HG03108 (cell line): ENCODE data around the gene BIN1.

Source experiments
- ATAC-seq: cut with Tn5 transposase; IDR thresholded peaks from one replicate; pipeline ENCODE4 v1.9.1; 2021; ENCODE audit warnings: moderate library complexity; ENCODE audit not compliant: unreplicated experiment

The BIN1 gene

DNA sequence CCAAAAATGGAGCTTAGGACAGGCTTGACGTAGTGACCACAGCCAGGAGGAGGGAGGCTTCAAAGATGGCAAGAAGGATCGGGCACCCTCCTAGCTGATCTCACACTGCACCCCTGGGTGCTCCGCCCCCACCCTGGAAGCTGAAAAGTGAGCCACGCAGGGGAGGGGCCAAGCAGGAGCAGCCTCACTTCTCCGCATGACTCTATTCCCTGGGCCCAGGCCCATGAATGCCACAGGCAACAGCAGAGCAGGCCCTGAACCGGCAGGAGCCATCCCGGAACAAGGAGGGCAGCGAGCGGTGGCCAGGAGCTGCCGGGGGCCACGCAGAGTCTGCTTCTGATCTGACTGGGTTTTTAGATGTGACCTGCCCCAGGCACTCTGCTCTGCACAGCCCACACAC lies 30.0 kb downstream of the BIN1 start:
- no peak for ATAC-seq

DNA sequence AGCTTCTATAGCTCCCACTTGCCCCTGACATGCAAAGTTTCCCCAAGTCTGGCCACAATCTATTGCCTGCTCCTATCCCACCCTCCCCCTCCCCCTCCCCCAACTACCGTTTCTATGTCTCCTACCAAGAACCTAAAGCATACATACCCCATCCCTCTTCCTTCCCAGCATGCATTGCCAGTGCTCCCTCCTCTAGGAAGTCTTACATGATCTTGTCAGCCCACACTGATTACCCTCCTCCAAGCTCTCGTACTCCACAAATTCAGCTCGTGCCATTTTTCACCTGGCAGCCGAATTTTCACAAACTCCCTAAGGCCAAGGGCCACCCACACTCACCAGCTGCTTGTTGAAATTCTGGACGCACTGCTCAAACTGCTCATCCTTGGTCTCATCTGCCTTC lies 30.7 kb downstream of the BIN1 start:
- ATAC-seq: no peak

DNA sequence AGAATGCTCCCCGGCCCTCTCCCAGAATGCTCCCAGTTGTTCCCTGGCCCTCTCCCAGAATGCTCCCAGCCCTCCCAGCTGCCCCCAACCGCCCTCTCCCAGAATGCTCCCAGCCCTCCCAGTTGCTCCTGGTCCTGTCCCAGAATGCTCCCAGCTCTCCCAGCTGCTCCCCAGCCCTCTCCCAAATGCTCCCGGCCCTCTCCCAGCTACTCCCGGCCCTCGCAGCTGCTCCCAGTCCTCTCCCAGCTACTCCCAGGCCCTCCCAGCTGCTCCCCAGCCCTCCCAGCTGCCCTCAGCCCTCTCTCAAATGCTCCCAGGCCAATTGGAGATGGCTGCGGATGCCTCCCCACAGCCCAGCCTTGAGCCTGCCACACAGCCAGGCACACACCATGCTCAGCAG lies 31.1 kb downstream of the BIN1 start:
- no peak for ATAC-seq

DNA sequence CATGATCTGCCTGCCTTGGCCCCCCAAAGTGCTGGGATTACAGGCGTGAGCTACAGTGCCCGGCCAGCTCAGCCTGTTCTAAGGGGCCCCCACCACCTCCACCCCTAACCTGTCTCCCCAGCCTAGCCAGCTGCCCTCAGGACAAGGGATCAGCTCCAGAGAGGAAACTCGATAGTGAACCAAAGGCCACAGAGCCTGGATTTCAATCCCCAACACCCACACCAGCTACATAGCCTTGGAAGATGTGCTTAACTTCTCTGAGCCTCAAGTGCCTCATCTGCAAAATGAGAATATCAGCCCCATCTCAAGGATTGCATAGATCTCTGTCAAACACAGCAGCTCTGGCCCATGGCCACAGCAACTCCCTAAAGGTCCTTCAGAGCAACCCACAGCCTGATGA lies 32.0 kb downstream of the BIN1 start:
- no peak for ATAC-seq

DNA sequence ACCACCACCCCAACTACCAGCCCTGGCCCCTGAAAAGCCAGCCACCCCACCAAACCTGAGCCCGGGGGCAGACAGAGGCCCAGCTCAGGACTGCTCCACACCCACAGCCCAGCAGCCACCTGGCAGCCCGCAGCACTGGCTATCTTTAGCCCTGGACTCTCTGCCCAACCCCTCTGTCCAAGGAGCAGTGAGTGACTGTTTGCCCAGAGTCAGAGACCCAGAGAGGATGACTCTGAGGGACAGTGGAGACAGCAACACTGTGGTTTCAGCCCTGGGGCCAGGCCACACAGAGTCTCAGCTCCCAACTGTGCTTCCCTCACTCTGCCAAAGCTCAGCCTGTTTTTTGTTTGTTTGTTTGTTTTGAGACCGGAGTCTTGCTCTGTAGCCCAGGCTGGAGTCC lies 32.6 kb downstream of the BIN1 start:
- ATAC-seq: no peak

DNA sequence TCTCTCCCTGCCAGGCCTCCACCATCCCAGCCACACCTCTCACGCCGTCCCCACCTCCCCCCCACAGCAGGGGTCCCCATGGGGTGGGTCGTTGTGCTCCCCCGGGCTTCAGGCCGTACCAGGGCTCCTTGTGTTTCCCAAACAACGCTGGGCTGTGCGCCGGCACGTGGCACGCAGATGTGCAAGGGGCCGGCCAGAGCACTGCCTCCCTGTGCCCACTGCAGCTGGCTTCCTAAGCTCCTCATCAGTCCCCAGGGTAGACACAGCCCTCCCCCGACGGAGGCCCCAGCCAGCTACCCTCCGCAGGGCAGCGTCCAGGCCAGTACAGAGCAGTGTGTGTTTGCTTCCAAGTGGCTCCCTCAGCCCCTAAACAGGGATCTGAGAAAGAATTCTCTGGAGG lies 34.0 kb downstream of the BIN1 start:
- no peak for ATAC-seq

DNA sequence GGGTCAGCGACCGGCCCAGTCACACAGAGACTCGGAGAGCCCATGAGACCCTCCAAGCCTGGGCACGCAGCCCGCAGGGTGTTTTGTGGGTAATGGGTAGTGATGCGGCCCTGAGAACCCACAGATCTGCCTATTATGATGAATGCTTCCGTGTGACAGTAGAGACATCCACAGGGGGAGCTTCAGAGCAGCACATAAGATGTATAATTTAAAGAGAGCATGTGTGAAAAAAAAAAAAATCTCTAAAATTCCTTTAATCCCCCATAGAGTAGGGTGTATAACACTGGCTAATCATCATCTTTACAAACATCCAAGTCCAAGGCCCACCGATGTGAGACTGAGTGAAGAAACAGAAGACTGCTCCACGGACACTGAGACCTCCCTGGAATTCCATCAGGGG lies 34.6 kb downstream of the BIN1 start:
- no peak for ATAC-seq

DNA sequence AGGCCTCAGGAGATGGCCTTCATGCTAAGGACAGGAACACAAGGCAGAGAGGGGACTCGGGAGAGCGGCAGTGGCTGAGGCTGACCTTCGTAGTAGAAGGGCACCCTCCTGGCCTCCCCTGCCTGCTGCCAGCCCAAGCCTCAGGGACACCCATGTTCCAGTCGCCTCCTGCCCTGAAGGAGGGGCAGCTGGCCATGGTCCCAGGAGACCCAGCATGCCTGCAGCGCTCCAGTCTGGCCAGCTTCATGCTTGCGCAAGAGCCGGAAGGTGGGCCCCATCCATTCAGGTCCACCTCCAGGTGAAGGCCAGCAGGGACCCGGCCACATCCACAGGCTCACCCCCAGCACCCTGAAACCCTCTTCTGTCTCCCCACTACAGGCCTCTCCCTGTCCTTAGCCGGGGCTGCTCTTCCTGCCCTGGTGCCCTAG lies 35.0 kb downstream of the BIN1 start:
- ATAC-seq: no peak

DNA sequence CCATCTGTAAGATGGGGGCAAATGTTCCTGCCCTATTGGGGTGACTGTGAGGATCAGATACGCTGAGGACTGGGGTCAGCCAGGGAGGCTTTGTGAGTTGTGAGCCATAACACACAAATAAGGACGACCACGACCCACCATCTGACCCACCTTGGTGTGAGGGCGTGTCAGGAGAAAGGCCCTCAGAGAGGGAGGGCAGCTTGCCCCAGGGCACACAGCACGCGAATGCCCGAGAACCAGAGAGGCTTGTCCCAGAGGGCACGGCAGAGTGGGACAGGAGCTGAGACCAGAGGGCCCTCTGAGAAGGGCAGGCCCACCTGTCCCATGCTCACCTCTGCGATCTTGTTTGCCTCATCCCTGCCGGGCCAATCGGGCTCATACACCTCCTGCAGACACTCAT lies 36.7 kb downstream of the BIN1 start:
- no peak for ATAC-seq

DNA sequence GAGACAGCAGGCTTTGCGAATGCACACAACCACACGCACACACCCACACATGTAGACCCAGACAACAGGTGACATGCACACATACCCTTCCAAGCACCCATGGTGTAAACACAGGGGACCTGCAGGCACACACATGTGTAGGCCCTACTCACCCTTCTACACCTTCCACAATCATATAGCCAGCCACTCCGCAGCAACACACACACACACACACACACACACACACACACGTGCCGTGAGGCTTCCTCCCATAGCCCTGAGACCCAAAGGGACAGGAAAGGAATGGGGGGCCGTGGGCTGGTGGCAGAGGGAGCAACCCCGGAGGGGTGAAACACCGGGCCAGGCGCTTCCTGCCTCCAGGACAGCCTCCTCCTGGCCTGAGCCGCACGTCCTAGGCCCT lies 37.4 kb downstream of the BIN1 start:
- ATAC-seq: no peak

DNA sequence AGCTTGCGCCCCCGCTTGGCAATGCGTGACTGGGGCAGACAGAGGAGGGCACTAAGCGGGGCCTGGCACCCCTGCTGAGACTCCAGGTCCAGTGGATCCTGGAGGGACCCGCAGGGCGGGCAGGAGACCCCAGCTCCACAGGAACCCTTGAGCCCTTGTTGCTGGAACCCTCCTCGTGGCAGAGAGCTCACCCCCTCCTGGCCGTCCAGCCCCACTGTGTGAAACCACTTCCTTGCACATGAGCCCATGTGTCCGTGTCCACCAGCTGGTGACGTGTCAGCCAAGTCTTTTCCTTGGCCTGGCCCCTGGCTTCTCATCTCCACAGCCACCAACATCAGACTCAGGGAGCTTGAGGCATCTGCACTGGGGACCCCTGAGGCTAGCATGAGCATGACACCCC lies 38.0 kb downstream of the BIN1 start:
- no peak for ATAC-seq

DNA sequence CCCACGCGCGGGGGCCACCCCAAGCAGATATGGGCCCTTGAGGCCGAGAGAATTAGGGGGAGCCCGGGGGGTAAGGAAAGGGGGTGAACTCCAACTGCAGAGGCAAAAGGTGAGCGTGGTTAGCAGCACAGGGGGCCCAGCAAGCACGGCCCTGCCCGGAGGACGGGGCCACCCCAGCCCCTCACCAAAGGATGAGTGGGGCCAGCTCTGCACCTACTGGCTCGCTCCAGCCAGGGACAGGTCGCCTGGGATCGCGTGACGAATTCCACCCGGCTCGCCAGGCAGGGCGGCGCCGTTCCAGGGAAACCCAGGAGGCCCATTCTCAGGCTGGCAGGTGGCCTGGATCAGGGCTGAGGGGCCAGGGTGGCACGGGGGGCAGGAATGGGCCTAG lies 38.6 kb downstream of the BIN1 start:
- ATAC-seq: no peak

DNA sequence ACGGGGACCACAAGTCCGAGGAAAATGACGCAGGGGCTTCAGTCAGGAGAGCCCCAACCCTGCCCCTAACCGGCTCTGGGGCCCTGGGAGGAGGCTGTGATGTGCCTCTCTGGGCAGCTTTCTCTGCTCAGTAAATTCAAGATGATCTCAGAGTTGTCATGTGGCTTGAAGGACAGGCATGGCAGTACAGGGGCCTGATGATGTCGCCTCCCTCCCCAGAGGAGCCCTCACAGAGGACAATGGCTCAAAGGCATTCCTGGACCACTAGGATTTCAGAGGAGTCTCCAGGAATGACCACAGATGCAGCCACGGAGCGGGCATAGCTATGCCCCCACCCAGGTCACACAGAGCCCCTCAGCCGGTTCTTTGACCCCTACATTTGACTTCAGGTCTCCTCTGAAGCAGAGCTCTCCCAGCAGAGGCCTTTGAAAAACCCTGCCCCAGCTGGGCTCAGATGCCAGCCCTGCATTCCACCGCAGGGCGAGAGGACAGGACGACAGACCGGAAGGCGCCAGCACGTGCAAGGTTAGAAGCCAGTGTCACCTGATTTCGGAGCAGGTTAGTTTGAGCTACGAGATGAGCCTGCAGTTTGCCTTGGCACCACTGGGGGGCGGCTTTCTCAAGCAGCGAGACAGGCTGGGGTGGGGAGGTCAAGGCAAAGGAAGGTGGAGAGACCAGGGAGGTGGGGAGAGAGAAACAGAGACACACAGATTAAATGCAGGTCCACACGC lies 39.2 kb downstream of the BIN1 start:
- no peak for ATAC-seq

DNA sequence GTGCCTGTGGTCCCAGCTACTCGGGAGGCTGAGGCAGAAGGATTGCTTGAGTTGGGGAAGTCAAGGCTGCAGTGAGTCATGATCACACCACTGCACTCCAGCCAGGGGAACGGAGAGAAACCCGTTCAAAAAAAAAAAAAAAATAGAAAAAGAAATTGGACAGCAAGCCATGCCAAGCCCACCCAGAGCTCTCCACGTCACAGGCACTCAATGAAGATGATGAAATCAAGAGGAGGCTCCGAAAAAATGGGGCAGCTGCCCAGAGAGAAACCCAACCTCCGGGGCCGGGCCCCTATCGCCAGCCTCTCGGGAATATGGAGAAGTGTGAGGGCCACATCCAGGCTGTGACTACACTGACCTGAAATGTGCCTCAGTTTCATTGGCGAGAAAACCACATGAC lies 40.0 kb downstream of the BIN1 start:
- no peak for ATAC-seq

DNA sequence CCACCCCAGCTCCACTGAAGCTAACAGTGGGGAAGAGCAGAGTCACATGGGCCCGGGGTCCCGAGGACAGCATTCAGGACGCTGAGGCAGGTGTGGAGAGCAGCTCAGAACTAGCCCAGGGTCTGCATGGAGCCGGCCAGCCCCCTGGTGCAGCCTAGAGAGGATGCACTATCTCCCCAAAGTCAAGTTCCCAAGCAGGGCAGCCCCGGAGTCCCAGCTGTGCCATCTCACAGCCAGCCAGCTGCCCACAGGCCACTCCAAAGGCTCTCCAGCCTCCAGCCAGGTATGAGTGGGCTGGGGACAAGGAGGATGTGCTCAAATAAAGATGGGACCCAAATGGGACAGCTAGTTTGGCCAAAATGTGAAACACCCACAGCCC lies 41.0 kb downstream of the BIN1 start:
- no peak for ATAC-seq

DNA sequence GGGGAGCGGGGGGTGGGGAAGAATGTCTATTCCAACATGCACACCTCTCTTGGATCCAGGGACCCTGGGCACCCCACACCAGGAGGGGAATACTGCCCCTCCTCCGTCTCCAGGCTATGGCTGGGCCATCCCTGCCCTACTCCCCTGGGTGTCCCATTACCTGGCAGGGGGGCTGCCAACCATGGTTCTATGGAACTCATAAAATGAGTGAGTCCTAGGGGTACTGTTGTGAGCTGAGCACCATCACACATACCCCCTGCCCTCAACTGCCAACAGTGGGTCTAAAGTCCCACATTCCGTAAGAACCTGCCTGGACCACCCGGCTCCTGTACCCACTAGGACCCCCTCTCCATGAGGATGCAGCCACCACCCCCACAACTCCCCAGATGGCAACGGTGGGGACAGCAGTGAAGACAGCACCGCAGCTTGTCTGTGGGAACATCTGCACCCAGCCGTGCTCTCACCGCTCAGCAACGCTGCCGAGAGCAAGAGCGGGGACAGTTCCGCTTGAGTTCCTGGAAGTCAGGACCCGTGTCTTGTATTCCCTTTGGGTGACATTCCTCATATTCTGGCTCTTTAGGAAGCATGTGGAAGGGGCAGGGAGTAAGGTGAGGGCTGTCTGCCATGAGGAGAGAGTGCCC lies 41.5 kb downstream of the BIN1 start:
- ATAC-seq: no peak

DNA sequence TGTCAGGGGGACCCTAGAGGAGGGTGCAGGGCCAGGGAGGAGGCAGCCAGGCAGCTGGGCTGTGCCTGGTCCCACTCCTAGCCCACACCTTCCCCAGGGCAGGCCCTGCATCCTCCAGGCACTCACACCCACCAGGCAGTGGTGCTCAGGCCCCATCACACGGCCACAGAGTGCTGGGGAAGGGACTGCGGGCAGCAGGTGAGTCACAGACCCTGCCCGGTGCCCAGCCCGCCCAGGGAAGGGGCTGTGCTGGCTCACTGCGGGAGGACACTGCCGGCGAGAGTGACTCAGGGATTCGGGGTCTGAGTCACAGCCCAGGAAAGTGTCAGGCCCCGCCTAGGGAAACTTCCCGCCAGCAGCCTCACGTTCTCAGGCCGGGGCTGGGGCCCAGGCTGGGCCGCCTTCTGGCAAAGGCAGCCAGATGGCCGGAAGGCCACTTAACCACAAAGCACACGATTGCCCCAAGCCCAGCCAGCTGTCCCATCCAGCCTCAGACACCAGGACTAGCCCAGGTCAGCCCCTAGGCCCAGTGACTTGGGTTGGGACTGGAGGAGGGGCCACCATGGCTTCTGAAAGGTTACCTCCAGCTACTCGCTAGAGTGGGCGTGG lies 42.2 kb downstream of the BIN1 start:
- peak; percentile 81 for ATAC-seq

DNA sequence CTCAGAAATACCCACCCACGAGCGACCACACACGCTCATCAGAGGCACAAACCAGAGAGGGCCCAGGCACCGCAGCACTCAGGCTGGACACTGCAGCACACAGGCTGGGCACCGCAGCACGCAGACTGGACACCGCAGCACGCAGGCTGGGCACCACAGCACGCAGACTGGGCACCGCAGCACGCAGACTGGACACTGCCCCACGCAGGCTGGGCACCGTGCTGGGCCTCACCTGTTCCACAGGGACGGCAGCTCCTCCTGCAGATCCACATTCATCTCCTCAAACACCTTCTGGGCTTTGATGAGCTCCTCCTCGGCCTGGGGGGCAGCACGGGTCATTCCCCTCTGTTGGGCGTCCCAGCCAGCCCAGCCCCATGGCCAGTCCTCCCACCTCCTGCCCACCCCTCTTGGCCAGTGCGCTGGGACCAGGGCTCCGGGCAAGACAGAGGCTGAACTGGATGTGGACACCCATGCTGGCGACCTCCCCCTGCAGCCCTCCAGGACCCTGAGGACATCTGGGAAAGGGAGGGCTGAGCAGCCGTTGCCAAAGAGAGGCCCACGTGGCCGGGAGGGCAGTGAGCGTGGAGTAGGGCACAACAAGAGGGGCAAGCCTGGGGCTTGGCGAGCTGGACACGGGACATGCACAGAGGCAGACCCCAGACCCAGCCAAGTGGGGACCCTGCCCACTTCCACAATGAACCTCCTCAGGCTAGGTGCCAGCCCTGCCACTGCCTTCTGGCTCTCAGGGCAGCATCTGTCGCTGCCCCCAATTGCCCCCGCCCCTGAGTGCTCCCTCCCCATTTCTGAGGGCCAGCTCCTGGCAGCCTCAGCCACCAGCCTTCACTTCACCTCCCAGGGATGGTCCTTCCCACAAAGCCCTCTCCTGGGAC lies 43.0 kb downstream of the BIN1 start:
- no peak for ATAC-seq

DNA sequence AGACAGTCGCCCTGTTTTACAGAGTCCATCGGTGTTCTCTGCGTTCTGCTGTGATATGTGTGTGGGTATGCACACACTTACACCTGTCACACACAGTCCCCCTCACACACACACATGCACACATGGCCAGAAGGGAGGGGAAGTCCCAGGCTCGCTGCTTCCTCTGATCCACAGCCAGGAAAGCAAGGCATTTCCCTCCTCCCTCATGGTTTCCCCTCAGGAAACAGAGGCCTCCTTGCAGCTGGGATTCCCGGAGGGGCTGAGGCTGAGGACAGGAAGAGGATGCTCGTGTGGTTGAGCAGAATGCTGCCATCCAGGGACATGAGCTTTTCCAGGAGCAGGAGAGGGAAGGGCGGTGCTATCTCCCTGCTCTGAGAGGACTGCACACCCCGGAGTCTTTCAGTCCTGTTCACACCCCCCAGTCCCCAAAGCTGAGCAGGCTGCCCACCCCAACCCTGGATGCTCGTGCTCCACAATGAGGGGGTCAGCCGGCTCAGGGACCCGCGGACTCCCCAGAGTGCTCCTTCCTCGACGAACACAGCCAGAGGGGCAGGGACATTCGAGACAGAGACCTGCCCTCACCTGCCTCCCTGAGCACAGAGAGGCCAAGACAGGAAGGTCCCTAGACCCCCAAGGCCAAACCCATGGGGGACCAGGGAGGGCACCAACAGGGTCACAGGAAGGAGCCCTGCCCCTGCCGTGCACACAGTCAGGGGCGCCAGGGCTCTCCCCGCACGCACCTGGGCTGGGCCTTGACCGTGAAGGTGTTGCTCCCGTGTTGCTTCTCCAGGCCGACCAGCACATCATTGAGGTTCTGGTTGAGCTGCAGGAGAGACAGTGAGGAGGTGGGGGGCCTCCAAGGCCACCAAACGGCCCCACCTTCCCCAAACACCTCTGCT lies 45.3 kb downstream of the BIN1 start:
- ATAC-seq: no peak

DNA sequence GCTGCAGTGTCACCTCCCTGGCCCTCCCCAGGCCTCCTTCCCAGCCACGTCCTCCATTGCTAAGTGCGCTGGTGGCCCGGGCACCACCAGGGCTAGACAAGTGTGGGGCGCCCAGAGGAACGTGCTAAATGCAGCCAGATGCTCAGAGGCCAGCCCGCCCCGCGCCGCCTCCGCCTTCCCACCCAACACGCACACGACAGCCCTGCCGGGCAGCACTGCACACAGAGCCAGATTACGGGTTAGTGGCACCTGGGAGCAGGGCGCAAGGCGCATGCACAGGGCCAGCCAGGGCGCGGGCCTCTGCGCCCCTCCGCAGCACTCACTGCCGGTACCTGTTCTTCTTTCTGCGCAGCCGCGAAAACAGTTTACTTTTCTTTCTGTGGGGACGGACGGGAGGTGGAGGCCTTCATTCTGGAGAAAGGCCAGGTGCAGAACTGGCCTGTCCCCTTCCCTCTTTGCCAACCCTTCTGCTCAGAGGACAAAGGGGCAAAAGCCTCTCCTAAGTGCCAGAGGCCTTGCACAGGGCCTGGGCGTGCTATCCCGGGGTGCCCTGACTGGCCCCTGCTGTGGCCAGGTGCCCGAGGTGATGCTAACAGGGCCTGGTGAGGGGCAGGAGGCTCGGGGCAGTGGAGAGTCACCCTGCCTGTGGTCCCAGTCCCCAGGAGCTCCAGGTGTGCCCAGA lies 46.5 kb downstream of the BIN1 start:
- ATAC-seq: no peak
